ENCODE data around the gene DEDD.

DEDD gene

GRCh38 chr1:161091093-161091492 lies 41.4 kb downstream of the DEDD start:
- DNase-seq = no peak

GRCh38 chr1:161090617-161091016 lies 41.9 kb downstream of the DEDD start:
- DNase-seq = no peak

- DNase-seq = no peak
Measured at GRCh38 chr1:161089938-161090337, 42.5 kb downstream of the DEDD start.

GRCh38 chr1:161089251-161089924 lies 43.1 kb downstream of the DEDD start, which contains the start of gene NECTIN4:
Gene NECTIN4 (minus strand): TSS chr1:161089558. CDS start chr1:161089296, 262 bp downstream.
- no peak for DNase-seq

GRCh38 chr1:161088587-161089110 lies 43.8 kb downstream of the DEDD start:
- DNase-seq = no peak

- no peak for DNase-seq
Measured at GRCh38 chr1:161086457-161086856, 46.0 kb downstream of the DEDD start.

- no peak for DNase-seq
Measured at GRCh38 chr1:161085165-161085564, 47.3 kb downstream of the DEDD start.

- DNase-seq = no peak
Measured at GRCh38 chr1:161084597-161084988, 47.9 kb downstream of the DEDD start.

GRCh38 chr1:161083748-161084596 lies 48.5 kb downstream of the DEDD start:
- no peak for DNase-seq

GRCh38 chr1:161082996-161083747 lies 49.3 kb downstream of the DEDD start:
- DNase-seq = no peak

GRCh38 chr1:161082483-161082882 lies 50.0 kb downstream of the DEDD start:
- DNase-seq = no peak

- no peak for DNase-seq
Measured at GRCh38 chr1:161081519-161081918, 50.9 kb downstream of the DEDD start.

GRCh38 chr1:161080441-161081405 lies 51.7 kb downstream of the DEDD start:
- no peak for DNase-seq

- no peak for DNase-seq
Measured at GRCh38 chr1:161079436-161080110, 52.9 kb downstream of the DEDD start.

- DNase-seq = no peak
Measured at GRCh38 chr1:161077426-161077825, 55.0 kb downstream of the DEDD start.

- DNase-seq = no peak
Measured at GRCh38 chr1:161076410-161076809, 56.1 kb downstream of the DEDD start.

- no peak for DNase-seq
Measured at GRCh38 chr1:161074676-161075368, 57.6 kb downstream of the DEDD start.

GRCh38 chr1:161073474-161074121 lies 58.9 kb downstream of the DEDD start:
- DNase-seq = peak; percentile 42

GRCh38 chr1:161072751-161073449 lies 59.6 kb downstream of the DEDD start:
- no peak for DNase-seq
